ENCODE results near the gene LRRC18.

- no peak for TF ChIP-seq CTCF (conservative IDR thresholded peaks at IDR 0.05)
- TF ChIP-seq EZH2 (IDR thresholded peaks at IDR 0.05; ENCODE audit: low read depth), result no peak
Observed at GRCh38 chr10:48940958-48941357, 1.3 kb upstream of the LRRC18 start.
